Psoas muscle (tissue), 8 donors: ENCODE data around the gene MTX1. TPM values are rescaled to one million over a fixed set of nuclear protein-coding genes. Genes with fewer than 3 reads are reported as not detected.
A peak's percentile ranks its signal among the peaks of the same experiment; 100 is the strongest.
"Not testable (repeated sequence)": the region's sequence is repeated elsewhere in the genome, so short reads cannot be mapped to it uniquely, and the experiment has no call there.

Experiments
- ATAC-seq, 4 donors: fragments of 200-7000 bp; cut with Tn5 transposase; one replicate each; pipeline ENCODE4 v1.9.1; 2020; ENCODE audit warnings: moderate library complexity in 3 of 4, mild to moderate bottlenecking in 2 of 4
- DNase-seq, 2 donors: peaks; one replicate each; pipeline ENCODE4 v3.0.0-alpha.2; 2020
- H3K27ac ChIP-seq: fragments of 200-600 bp; one replicate; pipeline ENCODE4 v1.8.0; 2022
- H3K27me3 ChIP-seq, 3 donors: fragments of 200-600 bp in 1 of 3; one replicate each; pipeline versions ENCODE4 v1.6.1 to v1.8.0; 2013 to 2022; ENCODE audit warnings: low read length in 2 of 3, mild to moderate bottlenecking in 2 of 3, moderate library complexity in 1 of 3; ENCODE audit not compliant: insufficient read depth in 3 of 3
- H3K36me3 ChIP-seq, 2 donors: fragments of 200-600 bp in 1 of 2; one replicate each; pipeline versions ENCODE4 v1.6.1 to v1.8.0; 2013 to 2022; ENCODE audit warnings: low read depth in 1 of 2, mild to moderate bottlenecking in 1 of 2, moderate library complexity in 1 of 2; ENCODE audit not compliant: insufficient read depth in 1 of 2
- H3K4me1 ChIP-seq: fragments of 200-600 bp; one replicate; pipeline ENCODE4 v1.8.0; 2022
- H3K4me3 ChIP-seq: fragments of 200-600 bp; one replicate; pipeline ENCODE4 v1.8.0; 2022; ENCODE audit warnings: mild to moderate bottlenecking
- H3K9me3 ChIP-seq: fragments of 200-600 bp; one replicate; pipeline ENCODE4 v1.8.0; 2022
- WGBS, 3 donors: extraction: QIAGEN DNeasy Blood & Tissue Kit; methylation state at CpG; one replicate each; pipeline versions ENCODE4 v1.1.6 to v1.1.7; 2013; 5-methylcytosine and 5-hydroxymethylcytosine counted together
- intact Hi-C, 2 donors: fragments of 100-400 bp; cut with DNase I; formaldehyde crosslinking; loops; one replicate each; pipeline versions ENCODE4 v1.11.0 to v1.14.2; 2022
- polyA plus RNA-seq, 3 donors: library from polyadenylated mRNA; stranded (reverse); fragments of 200-250 nt; gene quantifications; one replicate each; pipeline ENCODE4 v1.2.3, GENCODE V29; 2013
- total RNA-seq, 4 donors: library from RNA; stranded (reverse); fragmentation: NEBNext Ultra II Directional in 2 of 4; extraction: Animal tissue kit (Norgen Biotek cat#: 25700) in 2 of 4; gene quantifications; one replicate each; pipeline versions ENCODE4 v1.2.1 to v1.2.4, GENCODE V29; 2021 to 2023
- TF ChIP-seq, protein P1 (sequence below): fragments of 200-600 bp; IDR thresholded peaks from one replicate; pipeline ENCODE4 v1.8.0; 2022; ENCODE audit warnings: antibody characterized with exemption
- donor health status: healthy with polysubstance abuse.
- donor health status: DM: no; HTN: no; CAD: no; lungs with moderate emphysema.
- donor health status: Bipolar disorder and iron deficiency.
- donor health status: healthy.
- donor health status: DM: yes; HTN: yes; CAD: no.
- donor health status: DM: no; HTN: no; CAD: no.
- donor health status: DM: no; HTN: no; CAD: no.
- donor health status: DM: yes; HTN: yes; CAD: no.

Gene MTX1
- total and polyA plus RNA-seq, 7 donors, result 8.1 to 47.1 (median 17.7) TPM

- H3K27ac ChIP-seq, result no peak overlapping the region
- intact Hi-C loops, result no loop called here
- WGBS, 3 donors, result 0 to 13% (median 3%) methylated on average over 1 of the region's 1 CpG
- H3K9me3 ChIP-seq, result no peaks in the 10 kb centered on the region
- peaks cover 5% of the 10 kb centered on the region for H3K4me1 ChIP-seq
- H3K27me3 ChIP-seq, result no peaks in the 10 kb centered on the region
- peak in 3 of 4 donors; percentile 42 to 69 (median 43) for ATAC-seq
- H3K4me3 ChIP-seq, result no peak overlapping the region
- TF ChIP-seq, protein P1, sequence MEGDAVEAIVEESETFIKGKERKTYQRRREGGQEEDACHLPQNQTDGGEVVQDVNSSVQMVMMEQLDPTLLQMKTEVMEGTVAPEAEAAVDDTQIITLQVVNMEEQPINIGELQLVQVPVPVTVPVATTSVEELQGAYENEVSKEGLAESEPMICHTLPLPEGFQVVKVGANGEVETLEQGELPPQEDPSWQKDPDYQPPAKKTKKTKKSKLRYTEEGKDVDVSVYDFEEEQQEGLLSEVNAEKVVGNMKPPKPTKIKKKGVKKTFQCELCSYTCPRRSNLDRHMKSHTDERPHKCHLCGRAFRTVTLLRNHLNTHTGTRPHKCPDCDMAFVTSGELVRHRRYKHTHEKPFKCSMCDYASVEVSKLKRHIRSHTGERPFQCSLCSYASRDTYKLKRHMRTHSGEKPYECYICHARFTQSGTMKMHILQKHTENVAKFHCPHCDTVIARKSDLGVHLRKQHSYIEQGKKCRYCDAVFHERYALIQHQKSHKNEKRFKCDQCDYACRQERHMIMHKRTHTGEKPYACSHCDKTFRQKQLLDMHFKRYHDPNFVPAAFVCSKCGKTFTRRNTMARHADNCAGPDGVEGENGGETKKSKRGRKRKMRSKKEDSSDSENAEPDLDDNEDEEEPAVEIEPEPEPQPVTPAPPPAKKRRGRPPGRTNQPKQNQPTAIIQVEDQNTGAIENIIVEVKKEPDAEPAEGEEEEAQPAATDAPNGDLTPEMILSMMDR, result no peak
- H3K36me3 ChIP-seq, result no peaks in the 10 kb centered on the region
- DNase-seq, result no peak
Observed at GRCh38 chr1:155219592-155220031, 11.1 kb downstream of the MTX1 start.

- H3K4me3 ChIP-seq, intact Hi-C loops, H3K36me3 ChIP-seq, H3K9me3 ChIP-seq, ATAC-seq, H3K27me3 ChIP-seq, DNase-seq, H3K4me1 ChIP-seq, H3K27ac ChIP-seq: not testable (repeated sequence)
- WGBS, 3 donors, result 87 to 90% (median 88%) methylated on average over 10 of the region's 10 CpGs
Observed at GRCh38 chr1:155220211-155220965, 11.9 kb downstream of the MTX1 start.

GRCh38 chr1:155223047-155223446, 14.6 kb downstream of the MTX1 start:
- H3K4me3 ChIP-seq, result no peak overlapping the region
- H3K27me3 ChIP-seq, result no peaks in the 10 kb centered on the region
- intact Hi-C loops, result no loop called here
- H3K4me1 ChIP-seq, result peaks cover 5% of the 10 kb centered on the region
- ATAC-seq (no peak), DNase-seq (no peak)
- no peaks in the 10 kb centered on the region for H3K36me3 ChIP-seq
- no peaks in the 10 kb centered on the region for H3K9me3 ChIP-seq
- no peak overlapping the region for H3K27ac ChIP-seq
- 84 to 87% (median 85%) methylated on average over 7 of the region's 7 CpGs for WGBS, 3 donors
- TF ChIP-seq, protein P1, result no peak

DNA sequence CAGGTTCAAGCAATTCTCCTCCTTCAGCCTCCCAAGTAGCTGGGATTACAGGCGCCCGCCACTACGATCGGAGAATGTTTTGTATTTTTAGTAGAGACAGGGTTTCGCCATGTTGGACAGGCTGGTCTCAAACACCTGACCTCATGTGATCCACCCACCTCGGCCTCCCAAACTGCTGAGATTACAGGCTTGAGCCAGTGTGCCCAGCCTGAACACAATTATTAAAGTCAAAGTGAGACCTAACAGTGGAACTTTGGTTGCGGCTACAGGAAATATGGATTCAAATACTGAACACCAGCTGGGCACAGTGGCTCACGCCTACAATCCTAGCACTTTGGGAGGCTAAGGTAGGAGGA, 16.9 kb downstream of the MTX1 start:
- not testable (repeated sequence) for H3K36me3 ChIP-seq, H3K27me3 ChIP-seq, H3K4me1 ChIP-seq, ATAC-seq, H3K4me3 ChIP-seq, H3K27ac ChIP-seq, DNase-seq, H3K9me3 ChIP-seq
- WGBS, 3 donors, result 95 to 97% (median 97%) methylated on average over 7 to 8 of the region's 8 CpGs
- intact Hi-C loops, result loop anchor here (5.0 kb wide), 1 partner anchor 48 kb away; no protein-coding TSS in a partner anchor

DNA sequence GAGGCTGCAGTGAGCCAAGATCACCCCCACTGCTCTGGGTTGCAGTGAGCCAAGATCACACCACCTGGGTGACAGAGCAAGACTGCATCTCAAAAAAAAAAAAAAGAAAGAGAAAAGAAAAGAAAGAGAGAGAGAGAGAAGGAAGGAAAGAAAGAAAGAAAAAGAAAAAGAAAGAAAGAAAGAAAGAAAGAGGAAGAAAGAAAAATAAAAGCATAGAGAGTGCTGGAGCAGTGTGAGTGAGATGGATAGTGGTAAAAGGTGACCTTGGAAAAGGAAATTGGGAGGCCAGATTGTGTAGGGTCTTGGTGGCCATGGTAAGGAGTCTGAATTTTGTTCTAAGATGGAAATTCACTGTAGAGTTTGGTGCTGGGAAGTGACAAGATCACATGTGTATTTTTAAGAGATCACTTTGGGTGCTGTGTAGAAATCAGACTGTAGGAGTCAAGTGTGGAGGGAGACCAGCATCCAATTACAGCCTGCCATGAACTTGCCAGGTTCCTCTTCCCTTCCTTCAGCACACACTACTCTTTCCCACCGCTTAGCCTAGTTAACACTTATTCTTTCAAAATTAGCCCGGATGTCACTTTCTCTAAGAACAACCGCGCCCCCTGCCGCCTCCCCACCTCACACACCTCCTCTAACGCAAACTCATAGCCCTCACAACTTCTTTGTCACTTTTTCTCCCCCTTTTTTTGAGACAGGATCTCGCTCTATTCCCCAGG, 17.9 kb downstream of the MTX1 start:
- no peaks in the 10 kb centered on the region for H3K27me3 ChIP-seq
- TF ChIP-seq, protein P1, result peak; percentile 42
- ATAC-seq (peak; percentile 32 to 67 (median 44)), DNase-seq (peak; percentile 73 to 84)
- peak overlapping the region; percentile 84 for H3K27ac ChIP-seq
- peak overlapping the region; percentile 79 for H3K4me3 ChIP-seq
- H3K36me3 ChIP-seq, result no peaks in the 10 kb centered on the region
- H3K4me1 ChIP-seq, result no peaks in the 10 kb centered on the region
- intact Hi-C loops, result loop anchor here (5.0 kb wide), 1 partner anchor 49 kb away; no protein-coding TSS in a partner anchor
- H3K9me3 ChIP-seq, result no peaks in the 10 kb centered on the region
- 0 to 1% (median 1%) methylated on average over 7 of the region's 7 CpGs for WGBS, 3 donors
